Kasumi-1 (cell line): ENCODE data around the gene NTF4.

Source experiments
- DNase-seq, 2 experiments: peaks; one replicate each; lab custom pipeline; 2025; lab: John Stamatoyannopoulos, UW

NTF4 gene

GRCh38 chr19:49020931-49021895, 43.4 kb downstream of the NTF4 start:
- no peak for DNase-seq

GRCh38 chr19:49020342-49020741, 44.3 kb downstream of the NTF4 start:
- DNase-seq: no peak

- peak; percentile 23 to 42 for DNase-seq
Observed at GRCh38 chr19:49019242-49019932, 45.2 kb downstream of the NTF4 start.

- peak; percentile 14 to 19 for DNase-seq
Observed at GRCh38 chr19:49018388-49019241, 46.0 kb downstream of the NTF4 start.

DNA sequence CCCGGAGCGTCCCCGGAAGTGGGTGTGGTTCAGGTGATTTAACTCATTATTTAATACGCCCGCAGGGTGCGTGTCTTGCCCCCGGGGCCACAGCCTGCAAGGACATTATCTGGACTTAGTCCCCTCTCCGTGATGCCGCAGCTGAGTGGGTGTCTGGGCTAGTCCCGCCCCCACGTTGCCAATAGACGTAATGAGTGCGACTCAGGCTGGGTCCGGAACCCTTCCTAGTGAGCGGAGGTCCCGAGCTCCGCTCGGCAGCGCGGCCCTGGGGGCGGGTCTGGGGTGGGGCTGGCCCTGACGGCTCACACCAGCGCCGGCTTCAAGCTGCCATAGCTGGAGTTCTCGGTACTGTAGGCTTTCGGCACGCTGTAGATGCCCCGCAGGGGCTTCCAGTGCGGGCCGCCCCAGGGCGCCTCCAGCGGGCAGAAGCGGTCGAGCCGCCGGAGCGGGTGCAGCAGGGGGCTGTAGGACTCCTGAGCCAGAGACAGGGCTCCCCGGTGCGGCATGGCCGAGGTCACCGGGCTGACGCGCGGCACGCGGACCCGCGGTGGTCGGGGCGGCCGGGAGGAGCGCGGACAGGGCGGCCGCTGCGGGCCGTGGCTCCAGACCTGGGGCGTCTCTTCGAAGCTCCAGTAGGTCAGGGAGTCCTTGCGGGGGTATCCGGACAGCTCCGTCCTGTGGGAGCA, 46.8 kb downstream of the NTF4 start:
- peak; percentile 50 to 63 for DNase-seq

- DNase-seq: no peak
Observed at GRCh38 chr19:49017041-49017665, 47.5 kb downstream of the NTF4 start, which contains the start of gene LHB. Gene LHB, minus strand, starts transcription at chr19:49017091. Its CDS starts 10 bp downstream, at chr19:49017081.

DNA sequence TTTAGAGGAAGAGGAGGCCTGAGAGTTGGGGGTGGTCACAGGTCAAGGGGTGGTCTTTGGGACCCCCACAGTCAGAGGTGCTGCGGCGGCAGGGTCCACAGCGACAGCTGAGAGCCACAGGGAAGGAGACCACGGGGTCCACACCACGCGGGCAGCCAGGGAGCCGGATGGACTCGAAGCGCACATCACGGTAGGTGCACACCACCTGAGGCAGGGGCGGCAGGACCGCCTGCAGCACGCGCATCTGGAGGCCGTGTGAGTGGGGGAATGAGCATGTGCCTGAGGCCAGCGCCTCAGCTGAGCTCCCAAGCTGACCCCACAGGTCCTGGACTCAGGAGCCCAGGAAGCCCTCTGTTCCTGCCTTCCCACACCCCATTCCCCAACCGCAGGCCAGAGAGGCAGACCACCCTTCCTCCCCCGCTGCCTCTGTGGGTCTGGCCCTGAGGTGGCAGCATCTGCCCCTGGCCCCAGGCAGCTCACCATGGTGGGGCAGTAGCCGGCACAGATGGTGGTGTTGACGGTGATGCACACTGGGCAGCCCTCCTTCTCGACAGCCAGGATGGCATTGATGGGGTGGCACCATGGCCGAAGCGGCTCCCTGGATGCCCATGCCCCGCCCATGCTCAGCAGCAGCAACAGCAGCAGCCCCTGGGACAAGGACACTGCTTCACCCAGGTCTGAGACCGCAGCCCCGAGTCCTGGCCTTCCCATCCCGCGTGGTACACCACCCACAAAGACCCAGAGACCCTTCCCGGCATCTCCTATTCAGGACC, 48.4 kb downstream of the NTF4 start:
- DNase-seq: no peak

DNA sequence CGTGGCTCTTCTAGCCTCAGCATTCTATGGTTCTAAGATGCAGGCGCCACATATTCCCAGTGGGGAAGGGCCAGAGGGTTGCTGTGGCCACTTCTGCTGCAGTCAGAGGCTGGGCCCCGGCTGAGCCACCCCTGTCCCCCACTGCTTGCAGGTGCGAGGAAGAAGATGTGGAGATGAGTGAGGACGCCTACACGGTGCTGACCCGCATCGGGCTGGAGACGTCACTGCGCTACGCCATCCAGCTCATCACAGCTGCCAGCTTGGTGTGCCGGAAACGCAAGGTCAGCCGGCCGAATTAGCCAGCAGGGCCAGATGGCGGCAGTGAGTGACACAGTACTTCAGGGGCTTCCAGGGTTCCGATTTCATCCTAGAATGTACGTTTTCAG, 49.8 kb downstream of the NTF4 start:
- DNase-seq: no peak

DNA sequence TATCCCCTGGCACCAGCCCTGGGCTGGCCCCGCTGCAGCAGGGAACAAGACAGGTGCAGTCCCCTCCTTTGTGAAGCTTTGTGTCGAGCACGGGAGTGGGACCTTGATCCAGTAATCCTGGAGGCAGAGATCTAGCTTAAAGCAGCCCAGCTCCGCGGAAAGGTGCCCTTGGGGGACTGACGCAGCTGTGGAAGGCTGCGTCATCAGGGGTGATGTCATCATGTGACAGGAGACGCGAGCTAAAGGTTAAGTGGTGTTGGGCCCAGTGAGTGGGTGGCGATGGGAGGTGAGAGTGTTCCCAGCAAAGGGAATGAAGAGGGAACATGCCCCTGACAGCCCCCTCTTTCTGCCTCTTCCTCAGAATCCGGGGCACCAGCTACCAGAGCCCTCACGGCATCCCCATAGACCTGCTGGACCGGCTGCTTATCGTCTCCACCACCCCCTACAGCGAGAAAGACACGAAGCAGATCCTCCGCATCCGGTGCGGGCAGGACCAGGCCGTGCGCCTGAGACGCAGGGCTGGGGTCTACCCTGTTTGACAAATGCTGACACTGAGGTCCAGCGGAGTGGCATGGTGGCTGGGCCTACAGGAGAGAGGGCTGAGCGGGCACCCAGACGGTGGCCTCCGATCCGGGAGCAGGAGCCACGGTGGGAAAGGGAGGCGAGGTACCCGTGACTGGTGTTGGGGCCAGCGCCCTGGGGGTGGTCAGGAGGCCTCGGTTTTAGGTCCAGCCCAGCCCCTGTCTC, 50.3 kb downstream of the NTF4 start:
- DNase-seq: no peak

- DNase-seq: no peak
Observed at GRCh38 chr19:49011194-49011593, 53.4 kb downstream of the NTF4 start.
